Transverse colon (tissue), 4 donors: ENCODE data around the gene VMO1. TPM values are rescaled to one million over a fixed set of nuclear protein-coding genes. Genes with fewer than 3 reads are reported as not detected.

Experiments used
- DNase-seq: peaks from one replicate; pipeline ENCODE4 v3.0.0-alpha.2; 2019
- H3K27ac ChIP-seq, 4 donors: fragments of 200-600 bp; sonication (generic); 2 replicates each; pipeline ENCODE4 v1.5.1; 2016 to 2018; ENCODE audit warnings: inconsistent platforms in 4 of 4
- H3K27me3 ChIP-seq: fragments of 200-600 bp; sonication (generic); 2 replicates; pipeline ENCODE4 v1.5.1; 2017; ENCODE audit warnings: inconsistent platforms
- H3K36me3 ChIP-seq, 4 donors: fragments of 200-600 bp; sonication (generic); 2 replicates each; pipeline ENCODE4 v1.5.1; 2017 to 2019; ENCODE audit warnings: inconsistent platforms in 4 of 4
- H3K4me1 ChIP-seq, 4 donors: fragments of 200-600 bp; sonication (generic); 2 replicates each; pipeline ENCODE4 v1.5.1; 2017 to 2020; ENCODE audit warnings: inconsistent platforms in 4 of 4
- H3K4me3 ChIP-seq, 4 donors: fragments of 200-600 bp; sonication (generic); 1 replicate in 1 of 4; 2 replicates in 3 of 4; pipeline versions ENCODE4 v1.5.1 to v1.6.1; 2017 to 2019; ENCODE audit warnings: inconsistent platforms in 4 of 4
- H3K9me3 ChIP-seq, 2 donors: fragments of 200-600 bp; sonication (generic); 2 replicates each; pipeline ENCODE4 v1.5.1; 2017 to 2019; ENCODE audit warnings: inconsistent platforms in 2 of 2
- CTCF ChIP-seq, 5 experiments: fragments of 200-600 bp in 3 of 5; fragments of 450-650 bp in 2 of 5; sonication (generic) in 3 of 5; IDR thresholded peaks; 1 replicate in 2 of 5; 2 replicates in 3 of 5; pipeline ENCODE4 v1.5.1; 2016 to 2017; ENCODE audit warnings: antibody characterized with exemption in 5 of 5, inconsistent platforms in 3 of 5, mild to moderate bottlenecking in 2 of 5, moderate library complexity in 1 of 5
- EP300 ChIP-seq: sonication (generic); formaldehyde crosslinking; IDR thresholded peaks from one replicate; pipeline ENCODE4 v1.6.1; 2017; ENCODE audit warnings: antibody characterized with exemption, low read depth
- POLR2A ChIP-seq: fragments of 450-650 bp; IDR thresholded peaks from one replicate; pipeline ENCODE4 v1.6.1; 2016; ENCODE audit warnings: antibody characterized with exemption, mild to moderate bottlenecking, moderate library complexity
- POLR2AphosphoS5 ChIP-seq, 3 donors: sonication (generic); formaldehyde crosslinking; IDR thresholded peaks; one replicate each; pipeline ENCODE4 v1.6.1; 2016; ENCODE audit warnings: antibody characterized with exemption in 3 of 3
- WGBS, 2 donors: methylation state at CpG; one replicate each; pipeline ENCODE4 v1.1.5; 2018; ENCODE audit warnings: low coverage in 1 of 2; 5-methylcytosine and 5-hydroxymethylcytosine counted together
- in situ Hi-C, 4 donors: fragments of 200-750 bp; cut with MboI; loops; one replicate each; pipeline versions ENCODE4 v1.15.0 to v1.15.1; 2017; ENCODE audit warnings: low sequenced_read_pairs in 3 of 4, low pct_ligation_motif_present in 1 of 4, low pct_unique_long_range_greater_than_20kb in 1 of 4
- intact Hi-C: fragments of 100-400 bp; cut with DNase I; formaldehyde crosslinking; loops from one replicate; pipeline ENCODE4 v1.15.1; 2023; ENCODE audit warnings: low total_unique reads
- total RNA-seq, 4 donors: library from RNA; depleted of rRNA; stranded (reverse); fragments of >200 nt; gene quantifications; one replicate each; pipeline ENCODE4 v1.1.0, GENCODE V29; 2016

The VMO1 gene
- total RNA-seq, 4 donors from 2014 or later, result 0.68 to 5.2 (median 1.9) TPM; not detected in 1

GRCh38 chr17:4766201-4766600 is 20.0 kb downstream of the VMO1 start:
- Histone ChIP-seq H3K9me3 (no peaks in the 10 kb centered on the region), H3K4me3 (no peak overlapping the region), H3K36me3 (no peaks in the 10 kb centered on the region), H3K27me3 (no peaks in the 10 kb centered on the region), H3K27ac (peak overlapping the region; percentile 47 to 55 (median 49)), H3K4me1 (peaks cover 0 to 6% (median 1%) of the 10 kb centered on the region in 4 donors)
- TF ChIP-seq CTCF (IDR thresholded peaks at IDR 0.05), result no peak
- TF ChIP-seq POLR2AphosphoS5 (IDR thresholded peaks at IDR 0.05), result no peak
- no peak for TF ChIP-seq POLR2A
- TF ChIP-seq EP300, result no peak
- WGBS, 2 donors, result 66 to 75% methylated on average over 1 to 3 of the region's 3 CpGs
- intact Hi-C loops (no loop called here), in situ Hi-C loops (no loop called here)
- DNase-seq, result no peak

- intact Hi-C loops (no loop called here), in situ Hi-C loops (no loop called here)
- DNase-seq, result no peak
- H3K27ac ChIP-seq, result peak overlapping the region in 2 of 4 donors; percentile 10 to 50
- H3K4me3 ChIP-seq, result no peak overlapping the region
- H3K9me3 ChIP-seq, result no peaks in the 10 kb centered on the region
- no peaks in the 10 kb centered on the region for H3K4me1 ChIP-seq
- no peaks in the 10 kb centered on the region for H3K36me3 ChIP-seq
- TF ChIP-seq POLR2AphosphoS5 (IDR thresholded peaks at IDR 0.05) (no peak), EP300 (no peak)
- H3K27me3 ChIP-seq, result no peaks in the 10 kb centered on the region
- WGBS, 2 donors, result 60 to 63% methylated on average over 3 of the region's 3 CpGs
Measured at GRCh38 chr17:4764595-4764994, 21.6 kb downstream of the VMO1 start.

GRCh38 chr17:4759776-4760236 is 26.4 kb downstream of the VMO1 start:
- no peak for DNase-seq
- in situ Hi-C loops, result no loop called here
- no peaks in the 10 kb centered on the region for H3K36me3 ChIP-seq
- TF ChIP-seq POLR2A, result no peak
- intact Hi-C loops, result no loop called here
- no peaks in the 10 kb centered on the region for H3K9me3 ChIP-seq
- H3K4me1 ChIP-seq, result no peaks in the 10 kb centered on the region
- H3K4me3 ChIP-seq, result no peak overlapping the region
- H3K27me3 ChIP-seq, result peaks cover 5% of the 10 kb centered on the region
- WGBS, 2 donors, result 31 to 62% methylated on average over 4 to 10 of the region's 10 CpGs
- no peak overlapping the region for H3K27ac ChIP-seq

- peaks cover 35% of the 10 kb centered on the region for H3K27me3 ChIP-seq
- in situ Hi-C loops, result no loop called here
Measured at GRCh38 chr17:4753392-4753791, 32.8 kb downstream of the VMO1 start.

GRCh38 chr17:4751932-4752331 is 34.2 kb downstream of the VMO1 start:
- TF ChIP-seq POLR2AphosphoS5 (IDR thresholded peaks at IDR 0.05), result no peak
- TF ChIP-seq CTCF (IDR thresholded peaks at IDR 0.05), result no peak
- TF ChIP-seq POLR2A, result no peak
- intact Hi-C loops (no loop called here), in situ Hi-C loops (no loop called here)
- peaks cover 35% of the 10 kb centered on the region for H3K27me3 ChIP-seq
- no peak overlapping the region for H3K27ac ChIP-seq
- no peaks in the 10 kb centered on the region for H3K4me1 ChIP-seq
- DNase-seq, result no peak
- H3K4me3 ChIP-seq, result no peak overlapping the region
- WGBS, 2 donors, result 67 to 71% methylated on average over 4 to 5 of the region's 5 CpGs
- no peaks in the 10 kb centered on the region for H3K36me3 ChIP-seq
- no peaks in the 10 kb centered on the region for H3K9me3 ChIP-seq

More at GRCh38 chr17:4753392-4753791, 32.8 kb downstream of the VMO1 start:
- Histone ChIP-seq H3K9me3 (no peaks in the 10 kb centered on the region), H3K4me3 (no peak overlapping the region), H3K36me3 (no peaks in the 10 kb centered on the region), H3K27ac (no peak overlapping the region), H3K4me1 (no peaks in the 10 kb centered on the region)
- 60 to 87% methylated on average over 1 of the region's 1 CpG for WGBS, 2 donors
- DNase-seq, result no peak
- intact Hi-C loops, result no loop called here
- no peak for TF ChIP-seq POLR2A
- no peak for TF ChIP-seq POLR2AphosphoS5 (IDR thresholded peaks at IDR 0.05)
- no peak for TF ChIP-seq CTCF (IDR thresholded peaks at IDR 0.05)
- no peak for TF ChIP-seq EP300
